ENCODE results near the gene KCNIP4. TPM values are rescaled to one million over a fixed set of nuclear protein-coding genes. Genes with fewer than 3 reads are reported as not detected.
A peak's percentile ranks its signal among the peaks of the same experiment; 100 is the strongest.
"Not testable (repeated sequence)": the region's sequence is repeated elsewhere in the genome, so short reads cannot be mapped to it uniquely, and the experiment has no call there.

KCNIP4 gene
- total and polyA plus RNA-seq, 2 of the 8 experiments (the other 6 are each of a cell fraction or from before 2014, with no cell fraction given) = 0.06 TPM; not detected in 1

DNA sequence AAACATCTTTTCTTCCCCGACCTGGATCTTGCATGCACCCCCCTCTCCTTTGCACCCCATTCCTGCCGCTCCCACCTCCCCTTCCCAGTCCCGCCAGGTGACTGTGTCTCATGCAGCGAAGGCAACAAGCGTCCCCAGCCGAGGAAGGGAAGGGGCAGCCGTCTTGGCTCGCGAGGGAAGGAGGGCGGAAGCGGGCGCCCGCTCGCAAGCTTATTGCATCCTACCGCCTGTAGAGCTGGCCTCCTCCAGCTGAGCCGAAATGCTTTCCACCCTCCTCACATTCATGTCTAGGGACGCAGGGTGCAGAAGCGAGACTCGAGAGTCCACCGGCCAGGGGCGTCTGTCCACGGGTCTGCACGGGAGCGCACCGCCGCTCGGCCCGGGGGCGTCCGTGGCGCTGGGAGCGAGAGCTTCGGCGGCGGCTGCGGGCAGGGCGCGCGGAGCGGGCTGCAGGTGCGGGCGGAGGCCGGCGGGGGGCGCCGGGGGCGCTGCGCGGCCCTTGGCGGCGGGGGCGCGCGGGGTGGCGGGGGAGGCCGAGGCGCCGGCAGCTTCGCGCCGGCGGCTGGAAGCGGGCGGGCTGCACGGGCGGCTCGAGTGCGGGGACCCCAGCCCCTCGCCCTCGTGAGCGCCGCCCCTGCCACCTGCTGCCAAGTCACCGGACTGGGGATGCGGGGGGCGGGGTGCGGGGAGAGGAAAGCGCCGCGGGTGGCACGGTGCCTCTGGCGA is at the start of gene KCNIP4 (continued):
- peak; percentile 67; the same call in 1 of the 2 replicates for TF ChIP-seq RBBP5 (IDR thresholded peaks at IDR 0.05; ENCODE audit: borderline replicate concordance, low read depth, low read length)
- TF ChIP-seq TAF7 (optimal IDR thresholded peaks at IDR 0.05; ENCODE audit: borderline replicate concordance, low read depth, low read length) = no peak
- TF ChIP-seq, protein P1, sequence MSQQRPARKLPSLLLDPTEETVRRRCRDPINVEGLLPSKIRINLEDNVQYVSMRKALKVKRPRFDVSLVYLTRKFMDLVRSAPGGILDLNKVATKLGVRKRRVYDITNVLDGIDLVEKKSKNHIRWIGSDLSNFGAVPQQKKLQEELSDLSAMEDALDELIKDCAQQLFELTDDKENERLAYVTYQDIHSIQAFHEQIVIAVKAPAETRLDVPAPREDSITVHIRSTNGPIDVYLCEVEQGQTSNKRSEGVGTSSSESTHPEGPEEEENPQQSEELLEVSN (IDR thresholded peaks at IDR 0.05) = peak; percentile 49; the same call in 1 of the 2 replicates
- TF ChIP-seq, protein P2, sequence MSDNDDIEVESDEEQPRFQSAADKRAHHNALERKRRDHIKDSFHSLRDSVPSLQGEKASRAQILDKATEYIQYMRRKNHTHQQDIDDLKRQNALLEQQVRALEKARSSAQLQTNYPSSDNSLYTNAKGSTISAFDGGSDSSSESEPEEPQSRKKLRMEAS (IDR thresholded peaks at IDR 0.05) = peak; percentile 5; the same call in 1 of the 2 replicates
- peak; percentile 54 for TF ChIP-seq RNF2 (IDR thresholded peaks at IDR 0.05; ENCODE audit: borderline replicate concordance, low read depth, low read length, missing control alignments, poor library complexity, severe bottlenecking)

DNA sequence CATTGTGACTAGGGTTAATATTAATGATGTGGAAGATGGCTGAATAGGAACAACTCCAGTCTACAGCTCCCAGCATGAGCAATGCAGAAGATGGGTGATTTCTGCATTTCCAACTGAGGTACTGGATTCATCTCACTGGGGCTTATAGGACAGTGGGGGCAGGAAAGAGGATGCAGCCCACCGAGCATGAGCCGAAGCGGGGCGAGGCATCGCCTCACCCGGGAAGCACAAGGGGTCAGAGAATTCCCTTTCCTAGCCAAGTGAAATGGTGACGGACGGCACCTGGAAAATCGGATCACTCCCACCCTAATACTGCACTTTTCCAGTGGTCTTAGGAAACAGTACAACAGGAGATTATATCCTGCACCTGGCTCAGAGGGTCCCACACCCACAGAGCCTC is 48.0 kb upstream of the KCNIP4 start:
- H2BK12ac ChIP-seq (ENCODE audit: low read depth, low read length); H3K27me3 ChIP-seq (replicated peaks in 1 of 4; ENCODE audit: control insufficient read depth in 3 of 4, extremely low read depth in 1 of 4, insufficient read depth in 3 of 4, low read length in 3 of 4); DNase-seq (ENCODE audit: low read depth in 1 of 2, low spot score in 2 of 2); POLR2A ChIA-PET (ENCODE audit: partially characterized antibody); H3K36me3 ChIP-seq (ENCODE audit: control insufficient read depth in 2 of 4, insufficient read depth in 4 of 4, low read length in 3 of 4); H3K9me3 ChIP-seq (ENCODE audit: insufficient read depth in 2 of 2, low read depth in 1 of 2, low read length in 1 of 2); H2AK5ac ChIP-seq (ENCODE audit: low read depth, low read length); H4K8ac ChIP-seq (ENCODE audit: extremely low read depth, insufficient read depth, low read length); H2BK120ac ChIP-seq (replicated peaks; ENCODE audit: low read depth, low read length); H3K4me2 ChIP-seq (ENCODE audit: insufficient read depth in 1 of 2, low read depth in 2 of 2, low read length in 2 of 2); H2BK20ac ChIP-seq (ENCODE audit: low read length); H3K18ac ChIP-seq (ENCODE audit: extremely low read depth, low read length); H3K79me2 ChIP-seq (ENCODE audit: control insufficient read depth in 1 of 2, insufficient read depth in 2 of 2, low read length in 2 of 2); H3K4me1 ChIP-seq (replicated peaks in 1 of 4; ENCODE audit: control insufficient read depth in 3 of 4, insufficient read depth in 4 of 4, low read length in 3 of 4); H3K9ac ChIP-seq (replicated peaks in 1 of 4; ENCODE audit: extremely low read depth in 1 of 4, low read depth in 3 of 4, low read length in 3 of 4); H3K23ac ChIP-seq (ENCODE audit: insufficient read length); H3K14ac ChIP-seq (ENCODE audit: insufficient read length); H3K4ac ChIP-seq (replicated peaks; ENCODE audit: insufficient read length, low read depth, low read length); H3K23me2 ChIP-seq (ENCODE audit: low read depth, low read length); H3K56ac ChIP-seq (replicated peaks; ENCODE audit: insufficient read length, low read depth, low read length); CTCF ChIA-PET (ENCODE audit: partially characterized antibody); H2BK5ac ChIP-seq (ENCODE audit: low read depth, low read length); H4K20me1 ChIP-seq (replicated peaks in 1 of 2; ENCODE audit: control insufficient read depth in 1 of 2, insufficient read depth in 2 of 2, low read length in 2 of 2); H2BK15ac ChIP-seq (ENCODE audit: low read length); H4K91ac ChIP-seq (replicated peaks; ENCODE audit: insufficient read length, low read length); H2AFZ ChIP-seq (ENCODE audit: low read length); H3K4me3 ChIP-seq (ENCODE audit: extremely low read depth in 1 of 4, insufficient read depth in 2 of 4, low read depth in 3 of 4, low read length in 4 of 4); FAIRE-seq; H3K79me1 ChIP-seq (ENCODE audit: low read depth, low read length); H3K27ac ChIP-seq (ENCODE audit: low read depth, low read length); H4K5ac ChIP-seq (ENCODE audit: insufficient read length, low read depth, low read length): not testable (repeated sequence)
- WGBS, 2 experiments (ENCODE audit: extremely low coverage in 1 of 2, insufficient coverage in 1 of 2, insufficient read length in 1 of 2, insufficient replicate concordance in 2 of 2, low coverage in 1 of 2, low lambda C conversion rate in 2 of 2, missing lambda C conversion rate in 1 of 2) = 89% methylated on average over 9 of the region's 9 CpGs; no CpG with 5 or more reads in 1 of the 2 experiments

Data from H1 (cell line).